GM12891 (cell line): ENCODE data around the gene GPC3.

ENCODE experiments used
- POLR2AphosphoS5 ChIP-seq: IDR thresholded peaks from 2 replicates; pipeline ENCODE4 v1.6.1; 2011; ENCODE audit warnings: low read depth, low read length, control low read depth
- TAF1 ChIP-seq: IDR thresholded peaks from 2 replicates; pipeline ENCODE4 v1.6.1; 2011; ENCODE audit warnings: low read depth, low read length, control low read depth

GRCh38 chrX:133938530-133938929 is 46.9 kb downstream of the GPC3 start:
- TF ChIP-seq TAF1 (no peak), POLR2AphosphoS5 (no peak)
